Thyroid gland (tissue), 4 donors: ENCODE results near the gene FBN2.

Source experiments
- CTCF ChIP-seq, 6 experiments: fragments of 200-600 bp in 3 of 6; fragments of 450-650 bp in 3 of 6; sonication (generic) in 3 of 6; IDR thresholded peaks; one replicate each; pipeline ENCODE4 v1.5.1; 2016 to 2019; ENCODE audit warnings: antibody characterized with exemption in 6 of 6, mild to moderate bottlenecking in 2 of 6, inconsistent platforms in 1 of 6, moderate library complexity in 1 of 6
- POLR2A ChIP-seq, 2 donors: fragments of 450-650 bp; IDR thresholded peaks; one replicate each; pipeline ENCODE4 v1.6.1; 2017; ENCODE audit warnings: antibody characterized with exemption in 2 of 2, mild to moderate bottlenecking in 2 of 2, moderate library complexity in 1 of 2

- no peak for TF ChIP-seq POLR2A (IDR thresholded peaks at IDR 0.05)
- TF ChIP-seq CTCF (IDR thresholded peaks at IDR 0.05) = no peak
Measured at GRCh38 chr5:128357226-128357625, 180.8 kb downstream of the FBN2 start.
